HG03442 (cell line): Measurements from ENCODE around the gene DPPA2.

Source experiments
- ATAC-seq: cut with Tn5 transposase; IDR thresholded peaks from one replicate; pipeline ENCODE4 v1.9.1; 2021; ENCODE audit warnings: mild to moderate bottlenecking, moderate library complexity; ENCODE audit not compliant: unreplicated experiment

The DPPA2 gene

DNA sequence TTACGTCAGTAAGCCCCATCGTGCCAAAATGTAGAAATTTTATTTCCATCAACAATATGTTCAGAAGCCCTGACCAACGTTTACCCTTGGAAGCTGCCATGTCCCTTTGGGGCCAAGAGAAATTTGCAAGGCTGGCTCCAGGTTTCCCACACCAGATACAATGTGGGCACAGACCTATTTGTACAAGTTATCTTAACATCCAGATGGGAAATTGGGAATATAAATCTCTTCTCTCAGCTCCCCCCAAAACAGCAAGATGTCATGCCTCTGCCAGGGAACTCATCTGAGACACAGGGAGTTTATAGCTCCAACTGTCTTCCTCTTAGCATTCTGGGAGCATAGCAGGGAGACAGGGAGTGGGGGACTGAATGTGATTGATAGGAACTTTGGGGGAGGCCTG lies 9.3 kb upstream of the DPPA2 start:
- no peak for ATAC-seq

DNA sequence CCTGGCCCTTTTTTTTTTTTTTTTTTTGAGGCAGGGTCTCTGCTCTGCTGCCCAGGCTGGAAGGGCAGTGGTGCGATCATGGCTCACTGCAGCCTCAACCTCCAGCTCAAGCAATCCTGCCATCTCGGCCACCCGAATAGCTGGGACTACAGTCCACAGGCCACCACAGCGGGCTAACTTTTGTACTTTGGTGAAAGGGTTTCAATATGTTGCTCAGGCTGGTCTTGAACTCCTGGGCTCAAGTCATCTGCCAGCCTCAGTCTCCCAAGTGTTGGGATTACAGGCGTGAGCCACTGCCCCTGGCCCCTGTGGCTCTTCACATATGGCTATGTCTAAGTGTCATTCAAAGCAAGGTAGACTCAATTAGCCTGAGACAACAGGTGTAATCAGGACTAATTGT lies 8.8 kb upstream of the DPPA2 start:
- no peak for ATAC-seq

DNA sequence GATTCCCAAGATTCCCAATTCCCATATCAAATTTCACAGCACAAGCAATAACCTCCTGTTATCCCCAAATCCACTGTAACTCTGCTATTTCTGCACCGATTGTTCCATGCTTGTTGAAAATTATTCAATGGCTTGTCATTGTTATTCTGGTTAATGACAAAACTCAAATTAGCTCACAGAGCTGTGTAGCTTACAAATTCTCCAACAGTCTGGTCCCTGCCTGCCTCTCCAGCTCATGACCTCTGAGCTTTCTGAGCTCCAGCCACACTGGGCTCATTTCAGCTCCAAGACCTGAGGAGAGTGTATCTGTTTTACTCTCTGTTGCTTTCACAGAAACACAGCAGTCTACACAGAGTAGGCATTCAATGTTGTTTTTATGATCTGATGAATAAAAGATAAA lies 3.3 kb downstream of the DPPA2 start:
- ATAC-seq, result no peak

DNA sequence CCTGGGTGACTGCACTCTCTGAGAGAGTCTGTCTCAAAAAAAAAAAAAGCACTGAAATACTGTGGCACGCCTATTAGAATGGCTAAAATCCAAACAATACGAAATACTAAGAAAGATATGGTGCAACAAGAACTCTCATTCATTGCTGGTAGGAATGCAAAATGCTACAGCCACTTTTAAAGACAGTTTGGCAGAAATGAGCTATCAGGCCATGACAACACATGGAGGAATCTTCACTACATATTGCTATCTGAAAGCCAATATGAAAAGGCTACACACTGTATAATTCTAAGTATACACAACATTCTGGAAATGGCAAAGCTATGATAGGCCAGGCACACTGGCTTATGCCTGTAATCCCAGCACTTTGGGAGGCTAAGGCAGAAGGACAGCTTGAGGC lies 18.8 kb downstream of the DPPA2 start:
- ATAC-seq, result no peak

DNA sequence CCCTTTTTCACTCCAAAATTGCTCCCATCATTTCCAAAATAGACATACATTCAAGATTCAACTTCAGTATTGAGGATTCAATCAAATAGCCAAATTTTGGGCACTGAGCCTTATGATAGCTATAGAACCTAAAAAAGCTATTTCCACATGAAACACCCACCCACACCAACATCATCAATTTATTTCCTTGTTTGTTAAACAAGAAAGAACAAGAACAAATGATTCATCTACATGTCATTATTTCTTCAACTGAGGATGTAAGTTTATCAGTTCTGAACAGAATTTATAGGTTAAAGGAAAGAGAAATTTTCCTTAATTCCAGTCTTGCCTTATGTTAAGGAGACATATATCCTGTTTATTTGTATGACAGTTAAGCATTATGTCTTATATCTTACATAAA lies 32.2 kb downstream of the DPPA2 start:
- ATAC-seq, result no peak

DNA sequence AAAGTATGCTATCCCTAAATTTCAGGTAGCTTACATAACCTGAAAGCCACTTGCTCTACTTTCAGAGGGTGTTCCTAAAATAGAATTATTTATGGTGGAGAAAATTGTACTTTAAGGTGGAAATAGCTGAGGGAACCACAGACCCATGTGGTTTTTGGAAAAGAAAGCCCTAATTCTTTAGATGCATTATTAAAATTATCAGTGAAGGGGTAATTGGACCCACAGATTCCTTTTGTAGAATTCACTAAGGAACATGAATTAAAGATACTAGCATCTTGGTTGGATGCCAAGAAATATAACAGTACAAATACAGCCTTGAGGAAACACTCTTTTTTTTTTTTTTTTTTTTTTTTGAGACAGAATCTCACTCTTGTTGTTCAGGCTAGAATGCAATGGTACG lies 37.8 kb downstream of the DPPA2 start:
- ATAC-seq, result no peak

DNA sequence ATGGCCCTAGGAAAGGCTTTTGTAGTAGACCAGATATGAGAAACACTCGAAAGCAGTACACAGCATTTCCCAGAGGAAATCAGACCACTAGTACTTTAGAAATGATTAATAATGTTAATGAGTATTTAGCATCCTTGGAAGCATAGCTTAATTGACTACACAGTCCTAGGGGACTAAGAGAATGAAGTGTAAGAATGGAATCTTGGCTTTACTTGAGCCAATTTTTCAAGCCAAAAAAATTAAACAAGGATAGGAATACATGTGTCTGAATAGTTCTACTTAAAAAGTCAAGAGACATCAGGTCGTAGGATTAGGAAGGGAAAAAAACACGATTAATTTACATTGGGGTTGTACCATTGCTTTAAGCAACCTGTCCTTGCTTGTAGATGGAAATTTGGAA lies 38.2 kb downstream of the DPPA2 start:
- ATAC-seq, result no peak

DNA sequence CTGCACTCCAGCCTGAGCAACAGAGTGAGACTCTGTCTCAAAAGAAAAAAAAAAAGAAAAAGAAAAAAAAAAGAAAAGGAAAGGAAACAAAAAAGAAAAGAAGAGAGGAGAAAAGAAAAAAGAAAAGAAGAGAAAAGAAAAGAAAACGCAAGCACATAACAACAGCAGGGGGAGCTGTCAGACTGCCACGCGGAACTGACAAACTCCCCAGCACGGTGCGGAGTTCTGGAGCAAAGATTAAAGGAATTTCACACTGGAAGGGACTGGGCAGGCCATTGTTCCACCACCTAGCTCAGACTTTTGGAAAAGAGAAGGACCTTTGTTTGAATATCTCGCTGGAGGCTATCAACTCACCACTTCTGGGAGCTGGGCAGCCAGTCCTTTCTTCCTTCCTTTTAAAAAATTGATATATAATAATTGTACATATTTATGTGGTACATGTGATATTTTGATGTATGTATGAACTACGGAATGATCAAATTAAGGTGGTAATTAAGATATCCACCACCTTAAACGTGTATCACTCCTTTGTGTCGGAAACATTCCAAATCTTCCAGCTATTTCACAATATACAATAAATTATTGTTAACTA lies 40.5 kb downstream of the DPPA2 start:
- no peak for ATAC-seq

DNA sequence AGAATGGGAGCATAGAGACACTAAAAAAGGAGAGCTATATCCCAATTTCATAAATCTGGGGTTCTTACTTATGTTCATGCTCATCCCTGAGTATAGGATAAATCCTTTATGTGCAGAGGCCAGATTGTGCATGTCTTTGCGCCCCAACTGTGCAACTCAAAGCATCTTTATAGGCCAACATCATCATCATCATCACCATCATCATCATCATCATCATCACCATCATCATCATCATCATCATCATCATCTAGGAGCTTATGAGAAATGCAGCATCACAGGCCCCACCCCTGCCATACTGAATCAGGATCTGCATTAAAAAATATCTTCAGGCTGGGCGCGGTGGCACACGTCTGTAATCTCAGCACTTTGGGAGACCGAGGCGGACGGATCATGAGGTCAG lies 45.5 kb downstream of the DPPA2 start:
- ATAC-seq, result no peak

DNA sequence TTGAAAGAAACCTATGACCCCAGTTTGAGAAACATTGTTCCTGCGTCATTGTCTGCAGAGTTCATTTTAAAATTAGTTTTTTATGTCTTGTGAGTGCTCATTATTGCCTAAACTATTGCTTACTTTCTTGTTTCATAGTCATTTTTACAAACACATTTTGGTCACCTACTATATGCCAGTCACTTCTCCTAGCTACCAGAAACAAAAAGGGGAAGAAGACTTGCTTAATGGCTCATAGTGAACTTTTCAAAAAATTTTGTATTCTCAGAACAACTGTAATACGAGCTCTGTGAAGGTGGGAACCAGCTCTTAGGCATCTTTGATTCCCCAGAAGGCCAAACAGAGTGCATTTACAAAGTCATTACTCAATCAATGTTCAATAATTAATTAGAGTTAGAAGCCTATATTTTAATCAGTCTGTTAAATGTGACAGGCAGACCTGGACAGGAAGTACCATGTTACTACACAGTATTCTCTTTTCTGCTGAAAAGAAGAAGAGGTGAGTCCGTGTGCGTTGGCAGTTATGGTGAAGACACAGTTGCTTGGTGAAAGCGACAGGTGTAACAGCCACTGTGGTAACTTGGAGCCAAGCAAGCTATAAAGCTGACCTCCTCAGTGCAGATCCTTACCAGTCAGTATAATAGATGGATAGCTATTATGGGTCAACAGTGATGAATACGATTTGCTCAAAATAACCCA lies 46.6 kb downstream of the DPPA2 start:
- no peak for ATAC-seq

DNA sequence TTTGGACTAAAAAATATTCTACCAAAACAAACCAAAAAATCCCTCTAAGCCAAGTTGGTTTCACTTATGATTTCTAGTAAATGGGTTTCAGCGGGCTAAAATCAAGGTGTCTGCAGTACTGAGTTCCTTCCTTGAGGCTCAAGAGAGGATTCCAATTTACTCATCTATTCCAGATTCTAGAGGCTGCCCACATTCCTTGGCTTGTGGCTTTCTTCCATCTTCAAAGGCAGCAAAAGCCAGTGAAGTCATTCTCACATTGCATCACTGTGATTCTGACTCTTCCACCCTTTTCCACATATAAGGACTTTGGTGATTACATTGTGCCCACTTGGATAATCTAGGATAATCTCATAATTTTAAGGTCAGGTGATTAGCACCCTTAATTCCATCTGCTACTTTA lies 48.1 kb downstream of the DPPA2 start:
- ATAC-seq, result no peak

DNA sequence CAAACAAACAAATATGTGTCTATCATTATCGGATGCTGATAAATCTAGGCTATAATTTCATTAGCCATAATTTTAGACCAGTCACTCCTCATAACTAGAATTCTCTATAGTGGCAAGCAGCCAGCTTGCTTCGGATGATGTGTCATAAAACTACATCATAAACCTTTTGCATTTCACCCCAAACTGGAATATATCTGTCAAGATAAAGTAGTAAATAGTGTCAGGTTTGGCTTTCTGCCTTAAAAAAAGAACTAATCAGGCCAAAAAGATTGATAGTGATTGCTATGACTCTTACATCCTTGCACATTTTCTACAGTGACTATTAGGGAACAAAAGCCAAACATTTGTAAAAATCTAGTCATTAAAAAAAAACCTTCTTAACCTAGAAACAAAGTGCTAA lies 51.0 kb downstream of the DPPA2 start:
- ATAC-seq, result no peak

DNA sequence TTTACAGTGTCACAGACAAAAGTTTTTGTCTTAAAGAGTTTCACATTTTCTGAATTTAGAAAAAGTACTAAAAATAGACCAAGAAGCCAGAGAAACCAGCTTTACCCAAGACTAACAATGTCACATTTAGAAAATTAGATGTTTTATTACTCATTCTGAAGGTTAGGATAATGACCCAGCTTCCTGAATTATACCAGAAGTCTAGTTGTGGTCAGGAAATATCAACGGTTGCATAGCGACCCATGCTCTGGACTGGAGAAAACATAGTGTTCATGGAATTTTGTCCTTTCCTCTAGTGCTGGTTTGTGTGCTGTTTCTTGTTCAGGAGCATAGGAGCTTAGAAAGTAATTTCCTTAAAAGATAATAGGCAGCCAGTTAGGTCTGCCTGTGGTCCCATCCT lies 59.0 kb downstream of the DPPA2 start:
- no peak for ATAC-seq

DNA sequence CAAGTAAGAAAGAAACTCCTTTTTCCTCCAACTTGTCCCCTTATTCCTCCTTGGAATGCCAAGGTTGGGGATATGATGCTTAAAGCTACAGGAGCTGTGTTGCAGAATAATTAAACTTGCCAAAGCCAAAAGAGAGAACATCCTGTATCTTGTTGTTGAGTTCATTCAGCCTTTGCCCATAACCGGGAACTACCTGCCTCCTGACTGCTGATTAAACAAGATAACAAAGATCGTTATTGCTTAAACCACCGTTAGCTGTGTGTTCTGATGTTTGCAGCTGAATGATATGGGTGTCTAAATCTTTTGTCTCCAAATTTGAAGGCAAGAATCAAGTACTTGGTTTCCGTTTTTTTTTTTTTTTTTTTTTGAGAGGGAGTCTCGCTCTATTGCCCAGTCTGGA lies 61.5 kb downstream of the DPPA2 start:
- no peak for ATAC-seq

DNA sequence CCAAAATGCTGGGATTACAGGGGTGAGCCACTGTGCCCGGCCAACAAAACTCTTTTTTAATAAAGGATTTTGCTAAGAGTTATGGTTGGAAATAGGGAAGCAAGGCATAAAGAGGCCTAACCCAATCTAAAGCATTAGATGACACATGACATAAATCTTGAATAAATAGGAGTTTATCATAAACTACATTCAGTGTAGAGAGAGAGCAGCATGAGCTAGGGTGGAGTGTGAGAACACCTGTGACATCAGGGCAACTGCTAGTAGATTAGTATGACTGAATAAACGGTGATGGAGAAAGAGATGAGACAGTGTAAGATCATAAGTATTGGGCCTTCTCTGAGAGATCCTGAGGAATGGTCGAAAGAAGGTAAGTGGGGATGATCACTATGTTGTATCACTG lies 63.7 kb downstream of the DPPA2 start:
- no peak for ATAC-seq
